HG02938 (cell line): ENCODE measurements around the gene ABCA13.

Experiments
- ATAC-seq: cut with Tn5 transposase; IDR thresholded peaks from one replicate; pipeline ENCODE4 v1.9.1; 2021; ENCODE audit warnings: mild to moderate bottlenecking, moderate library complexity; ENCODE audit not compliant: unreplicated experiment

The ABCA13 gene

DNA sequence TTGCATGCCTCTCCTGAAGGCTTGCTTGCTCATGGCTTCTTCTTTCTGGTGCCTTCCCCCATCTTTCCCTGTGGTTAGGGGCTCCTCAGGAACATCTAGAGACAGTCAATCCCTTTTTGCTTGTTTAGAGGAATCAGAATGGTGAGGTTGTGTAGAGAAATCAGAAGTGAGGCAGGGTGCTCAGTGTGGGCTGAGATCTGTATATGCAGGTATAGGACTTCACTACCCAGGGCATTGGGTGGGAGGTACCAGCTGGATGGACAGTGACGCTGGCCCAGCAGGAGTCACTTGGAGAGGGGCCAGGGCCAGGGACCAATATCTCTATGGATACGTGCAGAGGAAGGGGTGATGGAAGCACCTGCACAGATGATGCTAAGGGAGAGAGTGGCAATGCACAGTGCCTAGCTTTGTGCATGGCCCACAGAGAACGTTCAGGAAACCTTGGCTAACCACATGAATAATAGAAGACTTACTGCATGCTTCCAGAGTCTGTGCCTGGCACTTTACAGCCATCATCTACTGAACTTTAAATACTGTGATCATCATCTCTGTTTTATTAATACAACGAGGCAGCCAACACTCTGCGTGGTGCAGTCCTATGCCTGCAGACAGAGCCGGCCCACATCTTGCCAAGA lies 255.2 kb downstream of the ABCA13 start:
- ATAC-seq: no peak

DNA sequence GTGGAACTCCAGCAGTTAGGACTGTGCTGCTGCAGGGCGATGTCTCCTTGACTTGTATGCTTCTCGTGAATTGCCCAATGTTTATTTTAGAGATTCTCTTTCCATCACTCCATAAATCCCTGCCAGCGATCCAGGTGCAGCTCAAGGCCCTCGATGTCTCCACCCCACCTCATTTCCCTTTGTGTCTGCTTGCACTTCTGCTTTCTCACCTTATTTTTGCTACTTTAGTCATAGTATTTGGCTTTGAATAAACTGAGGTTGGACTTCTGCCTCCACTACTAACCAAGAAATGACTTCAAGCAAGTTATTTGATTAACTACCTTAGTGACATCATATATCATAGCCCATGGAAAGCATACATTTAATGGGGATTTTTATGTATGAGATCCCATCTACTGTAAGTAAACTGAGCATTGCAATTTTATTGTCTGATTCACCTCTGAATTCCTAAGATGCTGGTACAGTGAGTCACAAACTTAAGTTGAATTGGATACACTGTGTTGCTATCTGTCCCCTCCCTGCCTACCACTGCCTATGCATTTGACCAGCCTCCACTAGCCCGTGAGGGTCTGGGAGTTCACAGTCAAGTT lies 255.8 kb downstream of the ABCA13 start:
- ATAC-seq: no peak

DNA sequence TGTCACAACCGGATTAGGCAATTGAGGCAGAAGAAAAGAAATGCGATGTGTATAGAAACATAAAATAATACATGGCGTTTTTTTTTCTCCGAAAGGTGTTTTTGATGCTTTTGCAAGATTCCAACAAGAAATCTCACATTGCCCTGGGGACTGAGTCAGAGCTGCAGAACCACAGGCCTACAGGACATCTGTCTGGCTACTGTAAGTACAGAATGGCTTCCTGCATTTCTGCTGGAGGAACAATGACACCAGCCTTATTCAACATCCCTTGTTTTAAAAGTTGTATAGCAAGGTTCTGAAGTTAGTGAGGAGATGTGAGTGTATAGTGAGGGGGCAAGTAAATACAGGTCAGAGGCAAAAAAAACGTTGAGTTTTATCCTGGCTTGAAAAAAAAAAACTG lies 256.4 kb downstream of the ABCA13 start:
- no peak for ATAC-seq

DNA sequence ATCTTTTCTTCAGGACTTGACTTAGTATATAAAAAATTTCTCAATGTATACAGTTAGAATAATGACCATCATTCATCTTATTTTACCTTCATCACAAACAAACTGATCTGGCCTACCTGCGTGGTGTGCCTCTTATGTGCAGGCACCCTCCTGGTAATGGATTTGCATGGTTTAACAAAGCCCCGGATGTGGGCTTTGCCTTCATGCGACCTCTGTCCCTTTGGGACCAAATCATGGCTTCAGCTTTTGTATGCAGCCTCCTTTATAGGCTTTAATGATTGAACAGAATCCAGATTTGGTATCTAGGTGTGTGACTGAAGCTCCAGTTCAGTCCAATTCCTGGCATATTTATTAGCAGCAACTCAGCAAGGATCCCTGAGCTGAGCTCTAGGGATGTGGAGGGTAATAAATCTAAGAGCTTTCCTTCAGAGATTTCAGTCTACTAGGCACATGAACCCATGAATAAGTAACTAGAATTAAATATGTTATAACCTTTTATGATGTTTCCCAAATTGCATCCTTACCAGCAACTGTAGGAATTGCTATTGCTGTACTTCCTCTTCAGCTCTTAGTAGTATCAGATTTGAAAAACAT lies 256.9 kb downstream of the ABCA13 start:
- no peak for ATAC-seq

DNA sequence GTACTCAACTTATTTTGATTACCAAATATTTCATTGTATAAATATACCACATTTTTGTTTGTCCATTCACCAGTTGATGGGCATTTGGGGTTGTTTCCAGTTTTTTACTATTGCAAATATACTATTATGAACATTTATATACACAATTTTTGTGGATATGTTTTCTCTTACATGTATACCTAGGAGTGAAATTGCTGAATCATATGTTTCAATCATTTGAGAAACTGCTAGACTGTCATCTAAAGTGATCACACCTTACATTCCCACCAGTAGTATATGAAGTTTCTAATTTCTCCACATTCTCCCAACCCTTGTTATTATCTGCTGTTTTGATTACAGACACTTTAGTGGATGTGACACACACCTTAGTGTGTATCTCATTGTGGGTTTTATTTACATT lies 257.9 kb downstream of the ABCA13 start:
- no peak for ATAC-seq

DNA sequence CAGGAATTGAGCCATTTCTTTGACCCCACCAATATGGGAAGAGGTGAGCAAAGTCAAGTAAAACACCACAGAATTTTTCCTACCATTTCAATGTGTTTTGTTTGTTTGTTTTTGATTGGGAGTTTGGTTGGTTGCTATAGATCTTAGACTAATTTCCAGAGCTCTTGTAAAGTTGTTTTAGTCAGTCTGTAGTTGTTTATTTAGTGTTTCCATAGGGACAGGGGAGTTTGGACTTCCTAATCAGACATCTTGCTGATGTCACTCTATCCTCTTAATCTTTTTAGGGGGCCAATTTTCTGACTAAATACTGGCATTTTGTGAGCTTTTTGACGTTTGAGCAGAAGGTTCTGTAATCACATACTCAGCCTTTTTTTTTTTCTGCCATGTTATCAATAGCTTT lies 266.9 kb downstream of the ABCA13 start:
- ATAC-seq: no peak

DNA sequence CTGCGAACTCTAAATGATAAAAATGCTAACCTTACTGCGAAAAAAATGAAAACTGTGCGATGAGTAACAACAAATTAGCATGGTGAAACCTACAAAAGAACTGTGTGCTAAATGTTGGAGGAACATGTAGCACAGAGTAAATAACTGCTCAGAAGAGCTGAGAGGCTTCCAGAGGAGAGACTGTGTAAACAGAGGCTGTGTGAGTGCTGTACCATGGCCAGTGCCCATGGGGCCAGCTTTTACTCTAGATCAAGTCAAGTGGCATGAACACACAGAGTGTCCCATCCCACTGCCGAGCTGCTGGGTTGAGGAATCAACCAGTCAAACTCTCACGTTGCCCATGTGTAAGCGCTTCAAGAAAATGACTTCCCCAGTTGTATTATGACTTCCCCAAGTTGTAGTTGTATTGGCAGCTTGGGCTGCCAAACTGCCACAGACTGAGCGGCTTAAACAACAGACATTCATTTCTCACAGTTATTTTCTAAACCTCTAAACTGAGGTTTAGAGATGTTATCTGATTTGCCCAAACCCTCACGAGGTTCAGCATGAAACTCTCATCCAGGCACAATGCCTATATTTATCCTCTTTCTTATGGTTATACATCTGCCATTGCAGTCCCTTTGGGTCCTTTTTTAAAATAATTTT lies 270.7 kb downstream of the ABCA13 start:
- no peak for ATAC-seq

DNA sequence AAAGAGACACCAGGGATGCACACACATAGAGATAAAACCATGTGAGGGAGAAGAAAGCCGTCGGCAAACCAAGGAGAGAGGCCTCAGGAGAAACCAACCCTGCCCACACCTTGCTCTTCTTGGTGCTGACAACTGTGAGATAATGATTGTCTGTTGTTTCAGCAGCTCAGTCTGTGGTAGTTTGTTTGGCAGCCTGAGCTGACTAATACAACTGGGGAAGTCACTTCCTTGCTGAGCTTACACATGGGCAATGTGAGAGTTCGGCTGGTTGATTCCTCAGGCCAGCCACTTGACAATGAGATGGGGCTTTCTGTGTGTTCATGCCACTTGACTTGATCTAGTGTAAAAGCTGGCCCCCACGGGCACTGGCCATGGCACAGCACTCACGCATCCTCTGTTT lies 271.8 kb downstream of the ABCA13 start:
- no peak for ATAC-seq

DNA sequence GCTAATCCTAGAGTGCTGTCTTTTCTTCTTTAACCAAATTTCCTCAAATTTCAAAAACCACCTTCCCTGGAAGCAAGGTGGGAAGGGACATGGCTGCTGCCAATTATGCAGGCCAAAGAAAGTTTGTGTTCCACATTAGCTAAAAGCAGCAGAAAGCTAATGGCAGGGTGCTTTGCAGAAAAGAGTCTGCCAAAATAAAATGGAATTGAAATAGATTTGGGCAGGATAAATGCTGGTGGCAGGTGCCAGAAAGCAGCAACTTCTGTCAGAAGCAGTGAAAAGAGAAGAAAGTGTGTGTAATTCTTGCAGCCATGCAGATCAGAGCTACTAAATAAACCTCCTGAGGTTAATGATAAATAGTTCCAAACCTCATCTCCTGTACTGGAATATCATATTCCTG lies 275.5 kb downstream of the ABCA13 start:
- ATAC-seq: no peak

DNA sequence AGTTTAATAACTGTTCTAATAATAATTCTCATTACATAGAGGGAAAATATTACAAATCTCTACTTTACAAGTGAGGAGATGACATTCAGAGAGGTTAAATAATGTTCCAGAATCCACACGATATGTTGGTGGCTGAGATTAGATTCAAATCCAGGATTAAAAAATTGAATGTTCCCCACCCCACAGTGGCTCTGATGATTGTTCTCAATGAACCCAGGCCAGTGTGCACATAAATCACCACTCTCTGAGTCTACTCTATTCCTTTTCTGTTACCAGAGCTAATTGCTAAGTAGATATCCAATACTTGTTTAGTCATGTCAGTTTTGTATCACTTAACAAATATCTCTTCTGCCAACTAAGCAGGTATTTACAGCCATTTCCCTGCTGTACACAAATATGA lies 281.0 kb downstream of the ABCA13 start:
- no peak for ATAC-seq

DNA sequence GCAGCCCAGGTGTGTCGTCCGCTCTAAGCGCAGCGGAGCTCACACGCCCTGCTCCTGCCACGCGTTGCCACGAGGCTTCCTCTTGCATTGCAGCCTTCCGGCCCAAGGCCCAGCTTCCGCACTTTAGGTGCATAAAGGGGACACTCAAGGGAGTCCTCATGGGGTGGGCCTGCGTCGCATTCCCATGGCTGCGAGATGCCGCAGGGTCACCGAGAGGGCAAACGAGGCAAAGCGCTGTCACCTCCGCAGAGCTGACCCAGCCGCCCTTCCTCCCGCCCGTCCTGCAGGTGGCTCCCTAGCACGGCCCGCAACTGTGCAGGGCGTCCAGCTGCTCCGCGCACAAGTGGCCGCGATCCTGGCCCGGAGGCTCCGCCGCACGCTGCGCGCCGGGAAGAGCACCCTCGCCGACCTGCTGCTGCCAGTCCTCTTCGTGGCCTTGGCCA lies 283.5 kb downstream of the ABCA13 start:
- no peak for ATAC-seq

DNA sequence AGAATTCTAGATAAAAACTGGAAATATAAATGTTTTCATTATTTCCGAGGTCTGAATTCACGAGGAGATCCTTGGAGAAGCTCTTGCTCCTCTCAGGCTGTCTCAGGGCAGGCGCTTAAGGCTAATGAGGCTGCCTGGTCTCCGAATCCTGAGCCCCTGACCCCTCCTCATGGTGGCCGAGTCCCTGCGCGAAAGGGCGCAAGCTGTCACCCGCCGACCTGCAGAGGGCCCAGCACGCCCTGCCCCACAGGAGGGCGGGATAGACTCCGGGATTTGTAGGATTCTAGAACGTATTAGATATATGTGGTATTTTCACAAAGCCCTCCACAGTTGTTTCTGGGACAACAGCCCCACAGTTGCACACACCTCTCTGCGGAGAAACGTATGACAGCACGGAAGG lies 284.1 kb downstream of the ABCA13 start:
- no peak for ATAC-seq

DNA sequence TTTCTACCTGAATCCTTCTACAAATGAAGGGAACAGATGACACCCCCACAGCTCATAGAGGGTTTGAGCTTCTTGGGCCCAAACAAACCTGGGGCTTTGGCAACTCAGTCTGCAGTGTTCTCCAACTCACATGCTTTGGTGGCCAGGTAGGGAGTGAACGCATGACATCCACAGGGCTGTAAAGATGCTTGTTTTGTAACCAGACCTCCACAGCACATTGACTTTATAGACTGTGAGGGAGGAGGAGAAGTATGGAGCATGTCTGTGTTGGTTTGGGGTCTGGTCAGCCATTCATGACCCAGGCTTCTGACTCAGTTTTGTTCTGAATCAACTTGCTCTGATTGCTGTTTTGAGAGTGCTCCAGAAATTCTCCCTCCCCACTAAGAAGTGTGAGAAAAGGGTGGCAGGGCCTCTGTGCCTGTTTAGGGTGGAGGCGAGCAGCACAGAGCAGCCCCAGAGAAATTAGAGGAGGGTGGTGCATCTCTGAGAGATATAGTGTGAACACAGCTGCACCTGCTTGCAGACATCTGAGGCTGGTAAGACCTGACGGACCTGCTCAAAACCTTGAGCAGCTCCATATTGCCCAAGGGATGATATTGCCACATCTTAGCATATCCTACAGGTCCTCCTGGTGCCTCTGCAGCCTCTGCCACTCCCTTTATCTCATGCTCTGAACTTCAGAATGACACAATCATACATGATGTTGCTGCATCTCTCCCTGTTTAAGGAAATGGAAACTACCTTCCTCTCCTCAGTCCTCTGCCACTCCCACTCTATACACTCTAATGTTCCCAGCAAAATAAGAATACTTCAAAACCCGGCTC lies 287.7 kb downstream of the ABCA13 start:
- no peak for ATAC-seq

DNA sequence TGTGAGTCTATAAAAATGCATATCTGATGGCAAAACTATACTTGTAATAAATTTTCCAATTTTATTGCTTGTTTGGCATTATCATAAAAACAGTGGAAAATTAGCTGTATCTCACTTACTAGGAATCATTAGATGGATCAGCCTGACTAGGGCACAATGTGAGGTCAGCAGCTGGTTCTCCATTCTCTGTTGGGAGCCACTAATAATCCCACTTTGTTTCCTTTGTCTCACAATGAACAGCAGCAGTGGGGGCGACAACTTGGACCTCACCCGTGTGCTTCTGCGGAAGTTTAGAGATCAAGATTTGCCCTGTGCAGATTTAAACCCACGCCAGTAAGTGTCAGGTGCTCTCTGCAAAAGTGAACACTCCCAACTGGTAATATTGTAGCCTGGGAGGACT lies 295.5 kb downstream of the ABCA13 start:
- no peak for ATAC-seq

DNA sequence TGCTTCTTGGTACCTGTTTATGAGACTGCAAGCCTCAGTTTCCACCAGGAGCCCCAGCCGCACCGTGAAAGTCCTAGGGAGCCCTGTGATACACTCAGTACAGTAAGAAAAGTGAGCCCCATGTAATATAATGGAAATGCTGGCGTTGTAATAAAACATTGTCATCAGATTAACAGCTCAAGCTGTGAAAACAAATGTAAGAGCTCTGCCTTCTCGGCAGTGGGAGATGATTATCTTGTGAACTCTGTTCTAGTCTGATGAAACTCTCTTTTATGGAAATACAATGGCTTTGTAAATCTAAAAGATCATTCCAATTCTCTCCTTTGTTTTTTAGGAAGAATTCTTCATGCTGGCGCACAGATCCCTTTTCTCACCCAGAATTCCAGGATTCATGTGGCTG lies 299.9 kb downstream of the ABCA13 start:
- no peak for ATAC-seq

DNA sequence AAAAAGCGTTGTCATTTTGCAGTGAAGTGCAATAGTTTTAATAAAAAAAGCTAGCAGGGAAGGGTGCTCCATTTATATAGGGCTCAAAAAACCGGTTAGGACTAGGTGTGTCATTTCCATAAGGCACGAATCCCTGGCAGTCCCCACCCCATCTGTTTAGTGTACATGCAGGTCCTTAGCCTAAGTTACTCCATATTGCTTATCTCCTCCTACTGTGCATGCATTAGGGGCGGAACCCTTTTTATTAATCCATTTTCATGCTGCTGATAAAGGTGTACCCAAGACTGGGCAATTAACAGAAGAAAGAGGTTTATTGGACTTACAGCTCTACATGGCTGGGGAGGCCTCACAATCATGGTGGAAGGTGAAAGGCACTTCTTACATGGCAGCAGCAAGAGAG lies 301.4 kb downstream of the ABCA13 start:
- no peak for ATAC-seq

DNA sequence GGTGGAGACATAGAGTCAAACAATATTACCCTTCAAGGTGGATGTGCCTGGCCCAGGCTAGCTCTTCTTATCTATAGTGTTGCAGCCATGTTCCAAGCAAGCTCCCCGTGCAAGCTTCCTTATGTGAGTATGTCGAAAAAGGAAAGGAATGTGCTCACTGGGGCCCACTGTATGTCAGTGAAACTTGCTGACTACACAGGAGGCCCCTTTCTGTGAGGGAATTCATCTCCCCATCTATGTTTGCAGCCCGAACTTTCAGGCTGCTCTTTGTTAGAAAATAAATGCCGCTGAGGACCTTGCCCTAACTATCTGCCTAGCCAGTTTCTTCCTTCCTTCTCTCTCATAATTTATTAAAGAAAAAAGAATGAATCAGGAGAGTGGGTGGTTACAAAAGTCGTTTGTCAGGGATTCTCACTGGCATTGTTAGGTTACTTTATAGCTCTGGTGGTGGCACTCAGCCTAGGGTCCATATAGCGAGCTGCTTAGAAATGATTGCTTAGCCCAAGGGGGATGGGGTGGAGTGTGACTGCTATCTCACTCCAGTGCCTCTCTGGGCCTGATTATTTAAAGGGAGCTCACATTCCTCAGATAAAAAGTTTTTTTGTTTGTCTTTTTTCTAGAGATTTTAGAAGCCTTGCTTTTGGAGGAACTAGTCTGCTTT lies 302.1 kb downstream of the ABCA13 start:
- no peak for ATAC-seq

DNA sequence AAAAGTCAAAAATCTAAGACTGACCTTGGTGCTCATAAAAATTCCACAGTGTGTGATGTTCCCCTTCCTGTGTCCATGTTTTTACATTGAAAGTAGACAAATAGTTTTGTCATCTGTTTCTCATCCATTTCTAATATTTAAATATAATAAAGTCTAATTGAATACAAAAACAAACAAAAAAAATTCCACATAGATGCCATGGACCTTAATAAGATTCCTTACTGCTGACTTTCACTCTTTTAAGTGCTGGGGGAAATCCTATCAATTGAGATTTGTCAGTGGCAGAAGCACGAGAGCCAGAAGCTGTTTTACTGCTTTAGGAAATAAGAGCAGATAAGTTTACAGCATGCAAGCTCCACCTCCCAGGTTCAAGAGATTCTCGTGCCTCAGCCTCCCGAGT lies 310.0 kb downstream of the ABCA13 start:
- no peak for ATAC-seq

DNA sequence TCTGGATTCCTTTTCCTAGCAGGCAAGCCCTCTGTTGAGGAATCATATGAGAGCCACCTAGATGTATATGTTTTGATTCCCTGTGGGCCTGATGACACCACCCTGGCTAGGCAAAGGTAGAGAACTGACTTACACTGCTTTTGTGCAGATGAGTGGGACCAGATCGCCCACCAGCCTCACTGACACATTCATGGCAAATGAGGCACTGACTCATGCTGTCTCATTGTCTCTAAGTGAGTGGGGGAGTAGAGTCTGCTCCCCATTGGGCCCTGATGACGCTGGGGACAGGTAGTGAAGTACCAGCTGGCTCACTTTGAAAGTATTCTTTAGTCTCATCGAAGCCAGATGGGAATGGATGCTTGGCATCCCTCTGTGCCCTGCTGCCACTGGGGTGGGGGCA lies 326.3 kb downstream of the ABCA13 start:
- no peak for ATAC-seq

DNA sequence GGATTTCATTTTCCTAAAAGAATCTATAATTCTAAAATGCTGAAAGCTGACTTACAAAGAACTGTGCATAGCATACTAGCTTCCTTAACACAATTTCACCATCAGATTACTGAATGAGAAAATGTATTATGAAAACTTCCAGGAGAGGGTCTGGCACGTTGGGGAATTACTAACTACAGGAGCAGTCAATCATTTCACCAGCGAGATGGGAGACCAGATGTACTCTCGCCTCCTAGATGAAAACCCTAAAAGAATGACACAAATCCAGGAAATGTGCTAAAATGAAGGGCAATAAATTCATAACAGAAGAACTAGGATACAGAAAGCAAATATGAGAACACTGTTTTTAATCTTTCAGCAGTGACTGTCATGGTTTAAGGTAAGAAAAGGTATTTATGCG lies 330.8 kb downstream of the ABCA13 start:
- no peak for ATAC-seq

DNA sequence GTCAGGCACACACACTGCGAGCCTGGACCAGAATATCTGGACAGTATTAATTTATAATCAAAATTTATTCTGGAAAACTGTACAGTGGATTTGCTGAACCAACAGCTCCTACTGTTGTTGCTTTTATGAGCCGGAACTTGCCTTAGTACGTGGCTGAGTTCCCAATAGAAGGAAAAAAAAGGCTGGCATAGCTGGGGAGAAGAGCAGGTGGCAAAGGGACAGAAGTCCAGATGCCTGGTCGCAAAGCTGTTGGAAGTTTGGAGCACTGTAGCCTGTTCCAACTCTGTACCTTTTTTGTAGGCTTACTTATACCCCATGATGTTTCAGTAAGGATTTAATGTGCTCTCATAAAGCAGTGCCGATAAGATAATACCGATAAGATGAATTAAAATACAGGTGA lies 333.8 kb downstream of the ABCA13 start:
- no peak for ATAC-seq
